ENCODE data around the gene PARD3.

- TF ChIP-seq POLR2A (IDR thresholded peaks at IDR 0.05; ENCODE audit: low read depth) (no peak), CTCF (IDR thresholded peaks at IDR 0.05) (no peak)
Observed at GRCh38 chr10:34498821-34499220, 316.3 kb downstream of the PARD3 start.
